SH-SY5Y (cell line): ENCODE data around the gene A4GALT.

ENCODE experiments used
- GATA2 ChIP-seq: IDR thresholded peaks from 2 replicates; pipeline ENCODE4 v1.6.1; 2011; ENCODE audit warnings: mild to moderate bottlenecking, low read depth, low read length
- GATA3 ChIP-seq: IDR thresholded peaks from 2 replicates; pipeline ENCODE4 v1.6.1; 2011; ENCODE audit warnings: low read depth, mild to moderate bottlenecking, low read length, moderate library complexity

DNA sequence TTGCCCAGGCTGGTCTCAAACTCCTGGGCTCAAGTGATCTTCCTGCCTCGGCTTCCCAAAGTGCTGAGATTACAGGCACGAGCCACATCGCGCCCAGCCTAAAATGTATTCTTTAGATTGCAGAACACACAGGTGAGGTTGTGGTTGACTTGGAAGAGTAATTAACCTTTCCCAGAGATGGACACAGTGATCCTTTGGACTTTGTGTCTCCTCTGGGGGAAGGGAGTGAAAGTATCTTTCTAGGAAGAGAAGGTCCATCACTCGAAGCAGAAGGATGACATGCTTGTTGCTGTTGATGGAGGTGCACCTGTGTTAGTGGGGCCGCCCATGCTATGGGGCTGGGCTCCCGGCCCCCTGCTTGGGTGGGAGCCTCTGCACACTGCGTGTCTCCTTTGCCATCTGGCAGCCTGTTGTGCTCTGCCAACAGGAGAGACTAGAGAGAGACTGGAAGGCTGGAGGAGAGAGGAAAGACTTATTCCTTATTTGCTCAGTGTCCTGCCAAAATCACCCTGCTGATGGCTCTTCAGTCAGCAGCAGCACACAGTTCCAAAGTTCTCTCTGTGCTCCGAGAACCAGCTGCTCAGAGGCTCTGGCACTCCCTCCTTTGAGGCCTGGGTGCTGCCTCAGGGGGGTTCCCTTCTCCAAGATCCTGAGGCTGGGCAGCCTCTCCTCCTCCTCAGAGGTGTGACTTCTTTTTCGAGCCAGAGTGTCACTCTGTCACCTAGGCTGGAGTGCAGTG lies 38.4 kb downstream of the A4GALT start:
- no peak for TF ChIP-seq GATA2
- TF ChIP-seq GATA3: no peak
